Hepatocyte (in vitro differentiated cells): ENCODE results near the gene BEST2.

Experiments used
- CTCF ChIP-seq: fragments of 200-600 bp; sonication (generic); IDR thresholded peaks from 2 replicates; pipeline ENCODE4 v1.5.1; 2016; ENCODE audit warnings: antibody characterized with exemption, mild to moderate bottlenecking; ENCODE audit not compliant: poor library complexity
- EZH2phosphoT487 ChIP-seq: fragments of 200-600 bp; sonication (generic); IDR thresholded peaks from one replicate; pipeline ENCODE4 v1.6.1; 2018; ENCODE audit warnings: antibody characterized with exemption, mild to moderate bottlenecking, low read depth, moderate library complexity; ENCODE audit not compliant: unreplicated experiment, severe bottlenecking

DNA sequence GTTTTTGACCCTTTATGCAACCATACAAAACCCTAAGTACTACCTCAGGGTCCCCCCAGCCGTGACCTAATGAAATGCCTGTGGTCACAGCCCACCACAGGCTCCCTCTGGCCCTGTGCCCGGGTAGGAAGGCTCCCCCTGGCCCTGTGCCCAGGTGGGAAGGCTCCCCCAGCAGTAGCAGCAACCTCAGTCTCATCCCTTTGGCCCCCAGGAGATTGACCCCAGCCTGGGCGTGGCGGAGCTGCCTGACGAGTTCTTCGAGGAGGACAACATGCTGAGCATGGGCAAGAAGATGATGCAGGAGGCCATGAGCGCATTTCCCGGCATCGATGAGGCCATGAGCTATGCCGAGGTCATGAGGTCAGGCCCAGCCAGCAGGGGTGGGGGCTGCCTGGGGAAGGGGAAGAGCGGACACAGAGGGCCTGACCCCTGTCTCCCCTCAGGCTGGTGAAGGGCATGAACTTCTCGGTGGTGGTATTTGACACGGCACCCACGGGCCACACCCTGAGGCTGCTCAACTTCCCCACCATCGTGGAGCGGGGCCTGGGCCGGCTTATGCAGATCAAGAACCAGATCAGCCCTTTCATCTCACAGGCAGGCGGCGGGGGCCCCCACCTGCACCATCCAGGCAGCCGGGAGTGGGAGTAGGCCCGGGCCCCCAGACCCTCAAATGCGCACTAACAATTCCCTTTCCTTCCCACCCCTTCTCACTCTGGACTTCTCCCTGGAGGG lies 6.3 kb upstream of the BEST2 start:
- TF ChIP-seq CTCF, result no peak
- TF ChIP-seq EZH2phosphoT487, result no peak
